HG03064 (cell line): ENCODE data around the gene TMEM14A.

ENCODE experiments used
- ATAC-seq: cut with Tn5 transposase; IDR thresholded peaks from one replicate; pipeline ENCODE4 v1.9.1; 2021; ENCODE audit warnings: low read depth; ENCODE audit not compliant: unreplicated experiment

TMEM14A gene

GRCh38 chr6:52731719-52732118 is 60.8 kb downstream of the TMEM14A start:
- ATAC-seq = no peak

- ATAC-seq = no peak
Observed at GRCh38 chr6:52733172-52733571, 62.3 kb downstream of the TMEM14A start.

- no peak for ATAC-seq
Observed at GRCh38 chr6:52734072-52734471, 63.2 kb downstream of the TMEM14A start.

- no peak for ATAC-seq
Observed at GRCh38 chr6:52735071-52735470, 64.2 kb downstream of the TMEM14A start.

GRCh38 chr6:52736145-52736544 is 65.2 kb downstream of the TMEM14A start:
- ATAC-seq = no peak
